ENCODE results near the gene RHBDD1. TPM values are rescaled to one million over a fixed set of nuclear protein-coding genes. Genes with fewer than 3 reads are reported as not detected.

RHBDD1 gene
- total RNA-seq, 1 experiment from 2014 or later: 28.0 TPM

GRCh38 chr2:227033471-227034148, 197.8 kb downstream of the RHBDD1 start:
- H3K27ac ChIP-seq (ENCODE audit: low read depth, low read length, poor library complexity, severe bottlenecking): no peak overlapping the region
- H3K4me1 ChIP-seq (ENCODE audit: insufficient read depth, low read length, poor library complexity, severe bottlenecking): no peaks in the 10 kb centered on the region
- no peaks in the 10 kb centered on the region for H3K9me3 ChIP-seq (ENCODE audit: low read depth, low read length, poor library complexity, severe bottlenecking)
- intact Hi-C loops (cut with micrococcal nuclease; ENCODE audit: unreplicated experiment): no loop called here
- ChIA-PET CTCF (interaction anchor here (0.5 to 0.9 kb wide), 2 partner anchors 205 to 1368 kb away, joined by 3 read pairs; no protein-coding TSS in a partner anchor), POLR2A (ENCODE audit: low non-redundant PET) (no interaction called here)
- no peak overlapping the region for H3K4me3 ChIP-seq (ENCODE audit: low read depth, low read length, poor library complexity, severe bottlenecking)
- H3K27me3 ChIP-seq (replicated peaks; ENCODE audit: insufficient read depth, low read depth, low read length, poor library complexity): no peaks in the 10 kb centered on the region
- TF ChIP-seq EZH2 (IDR thresholded peaks at IDR 0.05; ENCODE audit: borderline replicate concordance, low read depth, low read length, poor library complexity, severe bottlenecking): no peak
- TF ChIP-seq CTCF (conservative IDR thresholded peaks at IDR 0.05; ENCODE audit: low read depth, low read length): peak; percentile 82
- no TSS peak for BruUV-seq (replicated peaks)
- H3K36me3 ChIP-seq (ENCODE audit: insufficient read depth, low read length, poor library complexity, severe bottlenecking): no peaks in the 10 kb centered on the region
- peak; percentile 36 for DNase-seq (ENCODE audit: low spot score)

- intact Hi-C loops (cut with micrococcal nuclease; ENCODE audit: unreplicated experiment): no loop called here
- Histone ChIP-seq H3K27me3 (replicated peaks; ENCODE audit: insufficient read depth, low read depth, low read length, poor library complexity) (no peaks in the 10 kb centered on the region), H3K9me3 (ENCODE audit: low read depth, low read length, poor library complexity, severe bottlenecking) (no peaks in the 10 kb centered on the region), H3K4me3 (ENCODE audit: low read depth, low read length, poor library complexity, severe bottlenecking) (no peak overlapping the region), H3K27ac (ENCODE audit: low read depth, low read length, poor library complexity, severe bottlenecking) (no peak overlapping the region), H3K4me1 (ENCODE audit: insufficient read depth, low read length, poor library complexity, severe bottlenecking) (no peaks in the 10 kb centered on the region), H3K36me3 (ENCODE audit: insufficient read depth, low read length, poor library complexity, severe bottlenecking) (no peaks in the 10 kb centered on the region)
- TF ChIP-seq EZH2 (IDR thresholded peaks at IDR 0.05; ENCODE audit: borderline replicate concordance, low read depth, low read length, poor library complexity, severe bottlenecking) (no peak), CTCF (conservative IDR thresholded peaks at IDR 0.05; ENCODE audit: low read depth, low read length) (no peak)
- ChIA-PET POLR2A (ENCODE audit: low non-redundant PET) (no interaction called here), CTCF (interaction anchor here (0.6 kb wide), 2 partner anchors 21 to 236 kb away, joined by 4 to 8 read pairs; partner anchors contain the start of gene IRS1)
- BruUV-seq (replicated peaks): no TSS peak
- no peak for DNase-seq (ENCODE audit: low spot score)
Measured at GRCh38 chr2:227035711-227036367, 200.0 kb downstream of the RHBDD1 start.

GRCh38 chr2:227036527-227036926, 200.7 kb downstream of the RHBDD1 start:
- POLR2A ChIA-PET (ENCODE audit: low non-redundant PET): no interaction called here
- intact Hi-C loops (cut with micrococcal nuclease; ENCODE audit: unreplicated experiment): no loop called here
- BruUV-seq (replicated peaks): no TSS peak
- Histone ChIP-seq H3K27ac (ENCODE audit: low read depth, low read length, poor library complexity, severe bottlenecking) (no peak overlapping the region), H3K9me3 (ENCODE audit: low read depth, low read length, poor library complexity, severe bottlenecking) (no peaks in the 10 kb centered on the region), H3K36me3 (ENCODE audit: insufficient read depth, low read length, poor library complexity, severe bottlenecking) (no peaks in the 10 kb centered on the region), H3K4me1 (ENCODE audit: insufficient read depth, low read length, poor library complexity, severe bottlenecking) (no peaks in the 10 kb centered on the region), H3K27me3 (replicated peaks; ENCODE audit: insufficient read depth, low read depth, low read length, poor library complexity) (no peaks in the 10 kb centered on the region), H3K4me3 (ENCODE audit: low read depth, low read length, poor library complexity, severe bottlenecking) (no peak overlapping the region)
- DNase-seq (ENCODE audit: low spot score): no peak
- TF ChIP-seq EZH2 (IDR thresholded peaks at IDR 0.05; ENCODE audit: borderline replicate concordance, low read depth, low read length, poor library complexity, severe bottlenecking) (no peak), CTCF (conservative IDR thresholded peaks at IDR 0.05; ENCODE audit: low read depth, low read length) (no peak)
- CTCF ChIA-PET: no interaction called here

Measured in A673 (cell line).